ENCODE data around the gene DROSHA. TPM values are rescaled to one million over a fixed set of nuclear protein-coding genes. Genes with fewer than 3 reads are reported as not detected.

DROSHA gene
- total RNA-seq, 6 experiments from 2014 or later: 13.0 to 21.0 (median 18.5) TPM

DNA sequence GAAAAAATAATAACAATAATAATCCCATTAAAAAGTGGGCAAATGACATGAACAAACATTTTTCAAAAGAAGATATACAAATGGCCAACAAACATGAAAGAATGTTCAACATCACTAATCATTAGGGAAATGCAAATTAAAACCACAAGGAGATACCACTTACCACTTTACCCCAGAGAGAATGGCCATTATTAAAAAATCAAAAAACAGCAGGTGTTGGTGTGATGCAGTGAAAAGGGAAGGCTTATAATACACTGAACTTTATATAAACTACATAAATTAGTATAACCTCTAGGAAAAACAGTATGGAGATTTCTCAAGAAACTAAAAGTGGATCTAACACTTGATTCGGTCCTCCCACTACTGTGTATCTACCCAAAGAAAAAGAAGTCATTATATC lies 81.9 kb downstream of the DROSHA start:
- H3K4me3 ChIP-seq: no peak overlapping the region
- no peaks in the 10 kb centered on the region for H3K9me3 ChIP-seq
- no peaks in the 10 kb centered on the region for H3K27me3 ChIP-seq
- DNase-seq (no peak), ATAC-seq (no peak)
- H3K36me3 ChIP-seq: peaks cover 0 to 36% (median 8%) of the 10 kb centered on the region in 4 donors
- 67% methylated on average over 1 of the region's 1 CpG for WGBS (ENCODE audit: insufficient coverage, low coverage, low lambda C conversion rate, missing lambda C conversion rate)
- intact Hi-C loops (cut with DNase I): no loop called here
- no peak overlapping the region for H3K27ac ChIP-seq
- TF ChIP-seq, protein P1, sequence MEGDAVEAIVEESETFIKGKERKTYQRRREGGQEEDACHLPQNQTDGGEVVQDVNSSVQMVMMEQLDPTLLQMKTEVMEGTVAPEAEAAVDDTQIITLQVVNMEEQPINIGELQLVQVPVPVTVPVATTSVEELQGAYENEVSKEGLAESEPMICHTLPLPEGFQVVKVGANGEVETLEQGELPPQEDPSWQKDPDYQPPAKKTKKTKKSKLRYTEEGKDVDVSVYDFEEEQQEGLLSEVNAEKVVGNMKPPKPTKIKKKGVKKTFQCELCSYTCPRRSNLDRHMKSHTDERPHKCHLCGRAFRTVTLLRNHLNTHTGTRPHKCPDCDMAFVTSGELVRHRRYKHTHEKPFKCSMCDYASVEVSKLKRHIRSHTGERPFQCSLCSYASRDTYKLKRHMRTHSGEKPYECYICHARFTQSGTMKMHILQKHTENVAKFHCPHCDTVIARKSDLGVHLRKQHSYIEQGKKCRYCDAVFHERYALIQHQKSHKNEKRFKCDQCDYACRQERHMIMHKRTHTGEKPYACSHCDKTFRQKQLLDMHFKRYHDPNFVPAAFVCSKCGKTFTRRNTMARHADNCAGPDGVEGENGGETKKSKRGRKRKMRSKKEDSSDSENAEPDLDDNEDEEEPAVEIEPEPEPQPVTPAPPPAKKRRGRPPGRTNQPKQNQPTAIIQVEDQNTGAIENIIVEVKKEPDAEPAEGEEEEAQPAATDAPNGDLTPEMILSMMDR (IDR thresholded peaks at IDR 0.05): no peak
- H3K4me1 ChIP-seq: no peaks in the 10 kb centered on the region

DNA sequence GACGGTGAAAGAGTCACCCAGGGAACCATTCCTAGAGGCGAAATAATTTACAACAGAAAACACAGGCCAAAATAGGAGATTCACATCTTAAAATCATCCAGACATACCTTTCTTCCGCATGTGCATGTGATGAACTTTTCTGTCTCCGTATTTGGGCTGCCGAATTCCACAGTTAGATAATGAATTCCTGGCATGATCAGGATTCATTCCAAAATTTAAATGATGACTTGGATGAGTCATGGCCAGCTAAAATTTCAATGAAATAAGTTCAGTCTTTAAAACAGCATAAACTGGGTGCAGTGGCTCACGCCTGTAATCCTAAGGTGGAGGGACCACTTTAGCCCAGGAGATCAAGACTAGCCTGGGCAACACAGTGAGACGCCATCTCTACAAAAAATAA lies 82.7 kb downstream of the DROSHA start:
- 85% methylated on average over 7 of the region's 7 CpGs for WGBS (ENCODE audit: insufficient coverage, low coverage, low lambda C conversion rate, missing lambda C conversion rate)
- Histone ChIP-seq H3K27me3 (no peaks in the 10 kb centered on the region), H3K9me3 (no peaks in the 10 kb centered on the region), H3K4me3 (no peak overlapping the region), H3K4me1 (no peaks in the 10 kb centered on the region), H3K27ac (no peak overlapping the region), H3K36me3 (peaks cover 0 to 36% (median 8%) of the 10 kb centered on the region in 4 donors)
- TF ChIP-seq POLR2A (IDR thresholded peaks at IDR 0.05): no peak
- TF ChIP-seq, protein P1 (IDR thresholded peaks at IDR 0.05): no peak
- DNase-seq: no peak
- no peak for ATAC-seq
- intact Hi-C loops (cut with DNase I): no loop called here

DNA sequence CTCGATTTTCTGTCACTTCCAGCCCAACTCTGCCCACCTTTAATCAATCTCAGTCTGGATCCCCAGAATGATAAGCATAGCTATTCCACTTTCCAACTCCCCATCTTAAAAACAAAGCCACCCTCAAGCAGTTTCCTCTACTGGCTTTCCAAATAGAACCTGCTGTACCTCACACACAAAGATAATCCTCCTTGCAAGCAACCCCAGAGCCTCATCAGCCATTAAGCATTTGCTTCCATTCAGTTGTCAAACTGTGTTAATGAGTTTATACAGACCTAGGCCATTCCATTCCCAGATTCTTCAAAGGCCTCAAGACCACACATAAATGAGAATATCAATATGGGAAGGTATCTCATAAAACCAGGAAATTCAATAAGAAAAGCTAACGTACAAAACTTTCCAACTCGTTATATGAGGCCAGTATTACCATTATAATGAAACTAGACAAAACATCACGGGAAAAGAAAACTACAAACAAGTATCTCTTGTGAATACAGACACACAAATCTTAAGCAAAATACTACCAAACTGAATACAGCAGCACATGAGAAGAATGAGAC lies 86.8 kb downstream of the DROSHA start:
- Histone ChIP-seq H3K36me3 (peaks cover 0 to 26% (median 2%) of the 10 kb centered on the region in 4 donors), H3K9me3 (no peaks in the 10 kb centered on the region), H3K4me3 (no peak overlapping the region), H3K4me1 (no peaks in the 10 kb centered on the region), H3K27ac (no peak overlapping the region), H3K27me3 (no peaks in the 10 kb centered on the region)
- intact Hi-C loops (cut with DNase I): no loop called here
- TF ChIP-seq POLR2A (IDR thresholded peaks at IDR 0.05): no peak
- TF ChIP-seq, protein P1 (IDR thresholded peaks at IDR 0.05): no peak
- 76% methylated on average over 4 of the region's 4 CpGs for WGBS (ENCODE audit: insufficient coverage, low coverage, low lambda C conversion rate, missing lambda C conversion rate)
- ATAC-seq (no peak), DNase-seq (no peak)

DNA sequence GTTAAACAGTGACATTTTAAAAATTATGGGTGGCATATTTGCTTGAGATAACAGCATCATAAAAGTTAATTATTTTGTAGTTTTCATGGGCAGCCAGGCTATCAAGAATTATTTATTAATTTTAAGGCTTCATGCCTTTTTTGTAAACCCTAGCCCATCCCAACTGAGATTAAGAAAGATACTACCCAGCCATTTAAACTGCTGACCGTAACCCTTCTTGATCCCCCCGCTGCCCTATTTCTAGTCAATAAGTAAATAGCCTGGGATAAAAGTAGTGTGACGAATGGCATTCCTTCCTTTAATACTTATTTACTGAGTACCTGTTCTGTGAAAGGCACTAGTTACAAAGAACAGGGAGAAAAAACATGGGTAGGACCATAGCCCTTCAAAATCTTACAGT lies 88.3 kb downstream of the DROSHA start:
- WGBS (ENCODE audit: insufficient coverage, low coverage, low lambda C conversion rate, missing lambda C conversion rate): 94% methylated on average over 3 of the region's 3 CpGs
- DNase-seq: no peak
- no peaks in the 10 kb centered on the region for H3K4me1 ChIP-seq
- ATAC-seq: no peak
- no peak overlapping the region for H3K27ac ChIP-seq
- intact Hi-C loops (cut with DNase I): no loop called here
- H3K4me3 ChIP-seq: no peak overlapping the region
- H3K36me3 ChIP-seq: peaks cover 0 to 11% (median 2%) of the 10 kb centered on the region in 4 donors
- no peaks in the 10 kb centered on the region for H3K27me3 ChIP-seq
- H3K9me3 ChIP-seq: no peaks in the 10 kb centered on the region
- TF ChIP-seq, protein P1 (IDR thresholded peaks at IDR 0.05): no peak
- no peak for TF ChIP-seq POLR2A (IDR thresholded peaks at IDR 0.05)
